Measurements from ENCODE around the gene GMDS.

GRCh38 chr6:1871724-1872315, 373.6 kb downstream of the GMDS start:
- TF ChIP-seq EZH2 (optimal IDR thresholded peaks at IDR 0.05; ENCODE audit: low read depth, low read length): no peak
- TF ChIP-seq CTCF (IDR thresholded peaks at IDR 0.05; ENCODE audit: low read length): no peak
